GM19455 (cell line): ENCODE measurements around the gene PRDM10.
A peak's percentile ranks its signal among the peaks of the same experiment; 100 is the strongest.

ENCODE experiments used
- ATAC-seq: cut with Tn5 transposase; IDR thresholded peaks from one replicate; pipeline ENCODE4 v1.9.1; 2021; ENCODE audit not compliant: unreplicated experiment

The PRDM10 gene

GRCh38 chr11:130008326-130008725, 5.7 kb upstream of the PRDM10 start:
- ATAC-seq: no peak

GRCh38 chr11:130006929-130007328, 4.3 kb upstream of the PRDM10 start:
- no peak for ATAC-seq

- peak; percentile 16 for ATAC-seq
Measured at GRCh38 chr11:130003717-130004001, 1.0 kb upstream of the PRDM10 start.

GRCh38 chr11:130002846-130003716, 446 bp upstream of the PRDM10 start:
- peak; percentile 74 for ATAC-seq

- peak; percentile 29 for ATAC-seq
Measured at GRCh38 chr11:130001461-130002351, 929 bp downstream of the PRDM10 start.

GRCh38 chr11:130000552-130001176, 2.0 kb downstream of the PRDM10 start:
- no peak for ATAC-seq

GRCh38 chr11:129999407-129999806, 3.2 kb downstream of the PRDM10 start:
- no peak for ATAC-seq

- no peak for ATAC-seq
Measured at GRCh38 chr11:129998905-129999304, 3.7 kb downstream of the PRDM10 start.

- no peak for ATAC-seq
Measured at GRCh38 chr11:129998107-129998506, 4.5 kb downstream of the PRDM10 start.

GRCh38 chr11:129997513-129997912, 5.1 kb downstream of the PRDM10 start:
- no peak for ATAC-seq

GRCh38 chr11:129996113-129996870, 6.3 kb downstream of the PRDM10 start:
- no peak for ATAC-seq

- no peak for ATAC-seq
Measured at GRCh38 chr11:129995163-129995562, 7.5 kb downstream of the PRDM10 start.

- no peak for ATAC-seq
Measured at GRCh38 chr11:129992161-129992944, 10.3 kb downstream of the PRDM10 start.

GRCh38 chr11:129989149-129989813, 13.4 kb downstream of the PRDM10 start:
- ATAC-seq: no peak

GRCh38 chr11:129987950-129988349, 14.7 kb downstream of the PRDM10 start:
- no peak for ATAC-seq

GRCh38 chr11:129985823-129986222, 16.8 kb downstream of the PRDM10 start:
- no peak for ATAC-seq

- ATAC-seq: no peak
Measured at GRCh38 chr11:129980086-129980485, 22.5 kb downstream of the PRDM10 start.

GRCh38 chr11:129979046-129979605, 23.5 kb downstream of the PRDM10 start:
- ATAC-seq: no peak

- no peak for ATAC-seq
Measured at GRCh38 chr11:129978447-129978846, 24.2 kb downstream of the PRDM10 start.
